Measurements from ENCODE around the gene RBM10.

RBM10 gene

DNA sequence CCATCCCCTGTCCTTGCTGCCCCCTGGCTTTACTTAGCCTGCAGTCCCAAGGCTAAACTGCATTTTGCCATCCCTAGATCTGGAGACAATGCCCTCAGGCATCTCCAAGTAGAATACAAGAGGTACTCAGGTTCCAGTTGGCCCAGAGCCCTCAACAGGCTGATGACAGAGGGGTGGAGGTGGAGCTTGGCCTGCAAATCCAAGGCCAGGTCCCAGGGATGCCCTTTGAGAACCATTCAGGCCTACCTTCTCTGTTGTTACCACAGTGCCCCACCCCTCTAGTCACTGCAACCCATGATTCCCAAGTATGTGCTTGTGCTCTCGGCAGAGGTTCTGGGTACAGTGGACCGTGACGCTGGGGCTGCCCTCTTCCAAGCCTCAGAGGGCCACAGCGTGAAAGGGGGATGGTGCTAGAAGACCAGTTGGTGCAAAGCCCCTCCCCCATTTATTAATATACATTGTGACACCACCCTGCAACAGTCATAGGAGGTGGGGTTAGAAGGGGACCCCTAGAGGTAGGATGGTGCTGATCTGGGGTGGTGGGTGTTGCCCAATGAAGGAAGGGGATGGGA, 42.2 kb downstream of the RBM10 start:
- TF ChIP-seq CTCF (IDR thresholded peaks at IDR 0.05; ENCODE audit: low read length, missing control alignments), result no peak
- H3K4me3 ChIP-seq (replicated peaks; ENCODE audit: low read depth, low read length), result no peak overlapping the region

DNA sequence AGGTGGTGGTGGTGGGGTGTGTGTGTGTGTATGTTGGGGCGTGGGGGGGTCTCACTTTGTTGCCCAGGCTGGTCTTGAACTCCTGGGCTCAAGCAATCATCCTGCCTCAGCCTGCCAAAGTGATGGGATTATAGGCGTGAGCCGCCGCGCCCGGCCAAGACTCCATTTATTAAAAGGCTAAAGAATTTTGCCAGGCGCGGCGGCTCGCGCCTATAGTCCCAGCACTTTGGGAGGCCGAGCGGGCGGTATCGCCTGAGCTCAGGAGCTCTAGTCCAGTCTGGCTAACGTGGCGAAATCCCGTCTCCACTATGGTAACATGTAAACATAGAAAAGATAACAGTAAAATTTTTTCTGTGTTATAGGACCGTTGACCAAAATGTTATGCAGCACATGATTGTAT, 44.9 kb downstream of the RBM10 start:
- H3K4me3 ChIP-seq (replicated peaks; ENCODE audit: low read depth, low read length), result no peak overlapping the region
- TF ChIP-seq CTCF (IDR thresholded peaks at IDR 0.05; ENCODE audit: low read length, missing control alignments), result no peak
- no peak for DNase-seq (ENCODE audit: low read depth)

More for the DNA sequence above, 42.2 kb downstream of the RBM10 start:
- DNase-seq (ENCODE audit: low read depth), result no peak

GRCh38 chrX:47190445-47191269, 45.6 kb downstream of the RBM10 start:
- DNase-seq (ENCODE audit: low read depth), result peak; percentile 94
- TF ChIP-seq CTCF (IDR thresholded peaks at IDR 0.05; ENCODE audit: low read length, missing control alignments), result no peak
- peak overlapping the region; percentile 67 for H3K4me3 ChIP-seq (replicated peaks; ENCODE audit: low read depth, low read length)

DNA sequence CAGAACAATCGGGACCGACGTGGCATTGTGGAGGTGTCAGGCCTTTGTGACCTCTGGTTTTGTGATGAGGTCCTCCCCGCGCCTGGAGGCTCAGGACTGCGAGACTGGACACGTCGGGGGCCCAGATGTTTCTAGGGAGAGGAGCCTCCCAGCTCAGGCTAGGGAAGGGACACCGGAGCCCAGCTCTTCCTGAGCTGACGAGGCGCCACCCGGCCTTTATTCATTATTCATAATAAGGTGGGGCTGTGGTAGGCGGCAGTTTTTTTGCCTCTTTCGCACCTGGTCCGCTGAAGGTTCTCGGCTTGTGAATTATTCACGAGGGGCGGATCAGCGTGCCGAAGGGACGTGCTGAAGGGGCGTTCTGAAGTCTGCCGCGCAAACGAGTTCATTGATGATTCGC, 46.3 kb downstream of the RBM10 start:
- peak overlapping the region; percentile 67 for H3K4me3 ChIP-seq (replicated peaks; ENCODE audit: low read depth, low read length)
- DNase-seq (ENCODE audit: low read depth), result no peak
- TF ChIP-seq CTCF (IDR thresholded peaks at IDR 0.05; ENCODE audit: low read length, missing control alignments), result no peak

DNA sequence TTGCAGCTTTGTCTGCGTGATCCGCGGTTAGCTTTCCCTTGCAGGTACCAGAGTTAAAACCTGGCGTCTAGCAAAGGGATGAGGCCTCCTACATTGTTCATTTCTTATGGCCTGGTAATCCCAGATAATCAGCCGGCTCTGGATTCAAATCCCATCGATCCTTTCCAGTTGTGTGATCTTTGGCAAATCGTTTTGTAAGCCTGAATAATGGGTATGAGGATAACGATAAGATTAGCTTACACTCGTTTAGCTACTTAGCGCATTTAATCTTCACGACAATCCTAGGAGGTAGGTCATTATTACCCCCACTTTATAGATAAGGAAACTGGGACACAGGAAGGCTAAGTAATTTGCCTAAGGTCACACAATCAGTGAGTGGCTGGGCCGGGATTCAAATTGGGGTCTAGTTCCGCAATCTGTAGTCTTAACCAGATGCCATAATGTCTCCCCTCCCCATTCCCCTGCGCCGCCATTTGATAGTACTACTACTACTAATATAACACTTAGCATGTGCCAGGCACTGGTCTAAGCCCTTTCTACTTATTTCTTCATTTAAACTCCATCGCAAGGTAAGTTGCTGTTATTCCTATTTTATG, 46.9 kb downstream of the RBM10 start:
- no peak for DNase-seq (ENCODE audit: low read depth)
- H3K4me3 ChIP-seq (replicated peaks; ENCODE audit: low read depth, low read length), result peak overlapping the region; percentile 67
- TF ChIP-seq CTCF (IDR thresholded peaks at IDR 0.05; ENCODE audit: low read length, missing control alignments), result no peak

- TF ChIP-seq CTCF (IDR thresholded peaks at IDR 0.05; ENCODE audit: low read length, missing control alignments), result peak; percentile 57
- peak; percentile 95 for DNase-seq (ENCODE audit: low read depth)
Observed at GRCh38 chrX:47193475-47194193, 48.6 kb downstream of the RBM10 start, which contains the start of gene UBA1. UBA1 (plus strand) TSS chrX:47193829; CDS start chrX:47198803, 4,974 bp downstream.

More at GRCh38 chrX:47193475-47194193, 48.6 kb downstream of the RBM10 start, which contains the start of gene UBA1:
- peak within 1 kb of the TSS; percentile 73 for H3K4me3 ChIP-seq (replicated peaks; ENCODE audit: low read depth, low read length)

All from fibroblast of pulmonary artery (primary cell).